ENCODE measurements around the gene LGR6.

LGR6 gene

DNA sequence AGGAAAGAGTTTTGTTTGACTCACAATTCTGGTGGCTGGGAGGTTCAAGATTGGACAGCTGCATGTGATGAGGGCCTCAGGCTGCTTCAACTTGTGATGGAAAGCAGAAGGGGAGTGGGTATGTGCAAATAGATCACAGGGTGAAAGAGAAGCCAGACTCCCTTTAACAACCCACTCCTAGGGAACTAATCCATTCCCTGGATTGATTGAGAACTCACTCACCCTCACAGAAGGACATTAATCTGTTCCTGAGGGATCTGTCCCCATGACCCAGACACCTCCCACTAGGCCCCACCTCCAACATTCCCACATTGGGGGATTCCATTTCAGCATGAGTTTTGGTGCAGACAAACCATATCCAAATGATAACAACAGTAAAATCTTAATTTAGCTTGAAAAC is 122.6 kb downstream of the LGR6 start:
- Histone ChIP-seq H3K4me3 (ENCODE audit: low read depth, low read length, poor library complexity, severe bottlenecking) (no peak overlapping the region), H3K9me3 (ENCODE audit: low read length) (no peaks in the 10 kb centered on the region), H3K79me2 (ENCODE audit: insufficient read depth, low read length) (no peaks in the 10 kb centered on the region), H2AFZ (ENCODE audit: low read length) (no peak overlapping the region), H3K9ac (ENCODE audit: low read length) (no peak overlapping the region), H3K27ac (ENCODE audit: low read depth, low read length, poor library complexity, severe bottlenecking) (no peak overlapping the region), H4K20me1 (ENCODE audit: insufficient read depth, low read length) (no peaks in the 10 kb centered on the region), H3K9me2 (ENCODE audit: low read depth, low read length) (no peaks in the 10 kb centered on the region), H3K4me2 (ENCODE audit: low read length) (no peak overlapping the region), H3K36me3 (ENCODE audit: insufficient read depth, low read length) (no peaks in the 10 kb centered on the region), H3K4me1 (ENCODE audit: insufficient read depth, low read length, severe bottlenecking) (no peaks in the 10 kb centered on the region), H3F3A (ENCODE audit: insufficient read depth, low read length) (no peaks in the 10 kb centered on the region), H3K27me3 (ENCODE audit: insufficient read depth, low read length) (peaks cover 14% of the 10 kb centered on the region; the same call in 1 of the 2 replicates)
- no peak for TF ChIP-seq EZH2 (IDR thresholded peaks at IDR 0.05; ENCODE audit: borderline replicate concordance, low read length)
- TF ChIP-seq, protein P1, sequence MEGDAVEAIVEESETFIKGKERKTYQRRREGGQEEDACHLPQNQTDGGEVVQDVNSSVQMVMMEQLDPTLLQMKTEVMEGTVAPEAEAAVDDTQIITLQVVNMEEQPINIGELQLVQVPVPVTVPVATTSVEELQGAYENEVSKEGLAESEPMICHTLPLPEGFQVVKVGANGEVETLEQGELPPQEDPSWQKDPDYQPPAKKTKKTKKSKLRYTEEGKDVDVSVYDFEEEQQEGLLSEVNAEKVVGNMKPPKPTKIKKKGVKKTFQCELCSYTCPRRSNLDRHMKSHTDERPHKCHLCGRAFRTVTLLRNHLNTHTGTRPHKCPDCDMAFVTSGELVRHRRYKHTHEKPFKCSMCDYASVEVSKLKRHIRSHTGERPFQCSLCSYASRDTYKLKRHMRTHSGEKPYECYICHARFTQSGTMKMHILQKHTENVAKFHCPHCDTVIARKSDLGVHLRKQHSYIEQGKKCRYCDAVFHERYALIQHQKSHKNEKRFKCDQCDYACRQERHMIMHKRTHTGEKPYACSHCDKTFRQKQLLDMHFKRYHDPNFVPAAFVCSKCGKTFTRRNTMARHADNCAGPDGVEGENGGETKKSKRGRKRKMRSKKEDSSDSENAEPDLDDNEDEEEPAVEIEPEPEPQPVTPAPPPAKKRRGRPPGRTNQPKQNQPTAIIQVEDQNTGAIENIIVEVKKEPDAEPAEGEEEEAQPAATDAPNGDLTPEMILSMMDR (IDR thresholded peaks at IDR 0.05; ENCODE audit: low read length) = no peak

DNA sequence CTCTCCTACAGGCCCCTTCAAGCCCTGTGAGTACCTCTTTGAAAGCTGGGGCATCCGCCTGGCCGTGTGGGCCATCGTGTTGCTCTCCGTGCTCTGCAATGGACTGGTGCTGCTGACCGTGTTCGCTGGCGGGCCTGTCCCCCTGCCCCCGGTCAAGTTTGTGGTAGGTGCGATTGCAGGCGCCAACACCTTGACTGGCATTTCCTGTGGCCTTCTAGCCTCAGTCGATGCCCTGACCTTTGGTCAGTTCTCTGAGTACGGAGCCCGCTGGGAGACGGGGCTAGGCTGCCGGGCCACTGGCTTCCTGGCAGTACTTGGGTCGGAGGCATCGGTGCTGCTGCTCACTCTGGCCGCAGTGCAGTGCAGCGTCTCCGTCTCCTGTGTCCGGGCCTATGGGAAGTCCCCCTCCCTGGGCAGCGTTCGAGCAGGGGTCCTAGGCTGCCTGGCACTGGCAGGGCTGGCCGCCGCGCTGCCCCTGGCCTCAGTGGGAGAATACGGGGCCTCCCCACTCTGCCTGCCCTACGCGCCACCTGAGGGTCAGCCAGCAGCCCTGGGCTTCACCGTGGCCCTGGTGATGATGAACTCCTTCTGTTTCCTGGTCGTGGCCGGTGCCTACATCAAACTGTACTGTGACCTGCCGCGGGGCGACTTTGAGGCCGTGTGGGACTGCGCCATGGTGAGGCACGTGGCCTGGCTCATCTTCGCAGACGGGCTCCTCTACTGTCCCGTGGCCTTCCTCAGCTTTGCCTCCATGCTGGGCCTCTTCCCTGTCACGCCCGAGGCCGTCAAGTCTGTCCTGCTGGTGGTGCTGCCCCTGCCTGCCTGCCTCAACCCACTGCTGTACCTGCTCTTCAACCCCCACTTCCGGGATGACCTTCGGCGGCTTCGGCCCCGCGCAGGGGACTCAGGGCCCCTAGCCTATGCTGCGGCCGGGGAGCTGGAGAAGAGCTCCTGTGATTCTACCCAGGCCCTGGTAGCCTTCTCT is 124.6 kb downstream of the LGR6 start:
- Histone ChIP-seq H3K4me1 (ENCODE audit: insufficient read depth, low read length, severe bottlenecking) (no peaks in the 10 kb centered on the region), H3K36me3 (ENCODE audit: insufficient read depth, low read length) (no peaks in the 10 kb centered on the region), H2AFZ (ENCODE audit: low read length) (no peak overlapping the region), H3F3A (ENCODE audit: insufficient read depth, low read length) (no peaks in the 10 kb centered on the region), H3K9ac (ENCODE audit: low read length) (no peak overlapping the region), H3K4me3 (ENCODE audit: low read depth, low read length, poor library complexity, severe bottlenecking) (no peak overlapping the region), H3K79me2 (ENCODE audit: insufficient read depth, low read length) (no peaks in the 10 kb centered on the region), H3K9me2 (ENCODE audit: low read depth, low read length) (no peaks in the 10 kb centered on the region), H4K20me1 (ENCODE audit: insufficient read depth, low read length) (no peaks in the 10 kb centered on the region), H3K9me3 (ENCODE audit: low read length) (no peaks in the 10 kb centered on the region), H3K4me2 (ENCODE audit: low read length) (no peak overlapping the region), H3K27ac (ENCODE audit: low read depth, low read length, poor library complexity, severe bottlenecking) (no peak overlapping the region), H3K27me3 (ENCODE audit: insufficient read depth, low read length) (peaks cover 14% of the 10 kb centered on the region; the same call in 1 of the 2 replicates)
- TF ChIP-seq EZH2 (IDR thresholded peaks at IDR 0.05; ENCODE audit: borderline replicate concordance, low read length) = no peak
- TF ChIP-seq, protein P1 (IDR thresholded peaks at IDR 0.05; ENCODE audit: low read length) = no peak

DNA sequence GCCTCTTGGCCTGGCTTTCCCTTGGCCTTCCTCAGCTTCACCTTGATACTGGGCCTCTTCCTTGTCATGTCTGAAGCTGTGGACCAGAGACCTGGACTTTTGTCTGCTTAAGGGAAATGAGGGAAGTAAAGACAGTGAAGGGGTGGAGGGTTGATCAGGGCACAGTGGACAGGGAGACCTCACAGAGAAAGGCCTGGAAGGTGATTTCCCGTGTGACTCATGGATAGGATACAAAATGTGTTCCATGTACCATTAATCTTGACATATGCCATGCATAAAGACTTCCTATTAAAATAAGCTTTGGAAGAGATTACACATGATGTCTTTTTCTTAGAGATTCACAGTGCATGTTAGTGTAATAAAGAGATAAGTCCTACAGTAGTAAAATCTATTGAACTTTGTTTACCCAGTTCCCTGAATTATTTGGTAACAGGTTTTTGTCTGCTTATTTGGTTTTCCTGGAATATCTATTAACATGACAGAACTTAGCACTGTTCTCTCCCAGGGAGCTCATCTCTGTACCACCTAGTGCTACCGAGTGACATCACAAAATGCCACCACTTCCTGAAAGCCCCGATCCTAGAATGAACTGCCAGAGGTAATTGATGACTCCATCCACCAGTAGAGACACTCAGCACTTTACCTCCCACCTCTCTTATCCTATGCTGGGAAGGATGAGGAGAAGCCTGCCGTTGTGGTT is 125.9 kb downstream of the LGR6 start:
- Histone ChIP-seq H3K36me3 (ENCODE audit: insufficient read depth, low read length) (no peaks in the 10 kb centered on the region), H3K4me1 (ENCODE audit: insufficient read depth, low read length, severe bottlenecking) (no peaks in the 10 kb centered on the region), H3K4me3 (ENCODE audit: low read depth, low read length, poor library complexity, severe bottlenecking) (no peak overlapping the region), H3K4me2 (ENCODE audit: low read length) (no peak overlapping the region), H3K27me3 (ENCODE audit: insufficient read depth, low read length) (peaks cover 14% of the 10 kb centered on the region; the same call in 1 of the 2 replicates), H3F3A (ENCODE audit: insufficient read depth, low read length) (no peaks in the 10 kb centered on the region), H3K79me2 (ENCODE audit: insufficient read depth, low read length) (no peaks in the 10 kb centered on the region), H3K9ac (ENCODE audit: low read length) (no peak overlapping the region), H3K9me2 (ENCODE audit: low read depth, low read length) (no peaks in the 10 kb centered on the region), H3K9me3 (ENCODE audit: low read length) (no peaks in the 10 kb centered on the region), H2AFZ (ENCODE audit: low read length) (no peak overlapping the region), H3K27ac (ENCODE audit: low read depth, low read length, poor library complexity, severe bottlenecking) (no peak overlapping the region), H4K20me1 (ENCODE audit: insufficient read depth, low read length) (no peaks in the 10 kb centered on the region)
- TF ChIP-seq, protein P1 (IDR thresholded peaks at IDR 0.05; ENCODE audit: low read length) = no peak
- no peak for TF ChIP-seq EZH2 (IDR thresholded peaks at IDR 0.05; ENCODE audit: borderline replicate concordance, low read length)

Measured in OCI-LY1 (cell line).